DOHH2 (cell line): ENCODE data around the gene MACROD1.

Source experiments
- H3F3A ChIP-seq: fragments of 200-600 bp; sonication (generic), shearing (Covaris generic); 2 replicates; pipeline ENCODE4 v1.6.0; 2016; ENCODE audit warnings: antibody characterized with exemption, mild to moderate bottlenecking; ENCODE audit not compliant: control insufficient read depth, insufficient read depth
- H3K27ac ChIP-seq: fragments of 200-600 bp; sonication (generic); 2 replicates; pipeline ENCODE4 v1.5.1; 2014; ENCODE audit warnings: low read depth, mild to moderate bottlenecking, low read length, moderate library complexity
- H3K27me3 ChIP-seq: fragments of 200-600 bp; sonication (generic); 2 replicates; pipeline ENCODE4 v1.6.1; 2014; ENCODE audit warnings: mild to moderate bottlenecking, low read length, mixed read lengths; ENCODE audit not compliant: control insufficient read depth
- H3K36me3 ChIP-seq: fragments of 200-600 bp; sonication (generic); 2 replicates; pipeline ENCODE4 v1.6.1; 2014; ENCODE audit warnings: mild to moderate bottlenecking, low read length, moderate library complexity, mixed read lengths; ENCODE audit not compliant: control insufficient read depth
- H3K4me1 ChIP-seq: fragments of 200-600 bp; sonication (generic); 2 replicates; pipeline ENCODE4 v1.6.1; 2014; ENCODE audit warnings: mild to moderate bottlenecking, low read length, mixed read lengths; ENCODE audit not compliant: control insufficient read depth
- H3K4me2 ChIP-seq: fragments of 200-600 bp; sonication (generic); 2 replicates; pipeline ENCODE4 v1.6.0; 2014; ENCODE audit warnings: mild to moderate bottlenecking, low read length, moderate library complexity
- H3K4me3 ChIP-seq: fragments of 200-600 bp; sonication (generic); 2 replicates; pipeline ENCODE4 v1.5.1; 2014; ENCODE audit warnings: mild to moderate bottlenecking, low read length, mixed read lengths
- H3K79me2 ChIP-seq: fragments of 200-600 bp; sonication (generic); 2 replicates; pipeline ENCODE4 v1.6.1; 2014; ENCODE audit warnings: mild to moderate bottlenecking, low read length, mixed read lengths; ENCODE audit not compliant: control insufficient read depth
- H3K9me2 ChIP-seq: fragments of 200-600 bp; sonication (generic); replicated peaks from 2 replicates; pipeline ENCODE4 v1.6.1; 2014; ENCODE audit warnings: mild to moderate bottlenecking, low read length, mixed read lengths; ENCODE audit not compliant: control insufficient read depth
- H3K9me3 ChIP-seq: fragments of 200-600 bp; sonication (generic); 2 replicates; pipeline ENCODE4 v1.6.1; 2014; ENCODE audit warnings: antibody characterized with exemption, low read length, mixed read lengths; ENCODE audit not compliant: control insufficient read depth, insufficient read depth
- H4K20me1 ChIP-seq: fragments of 200-600 bp; sonication (generic); 2 replicates; pipeline ENCODE4 v1.6.0; 2014; ENCODE audit warnings: low read depth, mild to moderate bottlenecking, antibody characterized with exemption, low read length, moderate library complexity; ENCODE audit not compliant: control insufficient read depth, insufficient read depth
- EZH2phosphoT487 ChIP-seq: fragments of 200-600 bp; sonication (generic); IDR thresholded peaks from 2 replicates; pipeline ENCODE4 v1.6.1; 2017; ENCODE audit warnings: borderline replicate concordance, mild to moderate bottlenecking, antibody characterized with exemption, low read length, moderate library complexity, mixed read lengths
- TF ChIP-seq, protein P1 (sequence below): fragments of 200-600 bp; sonication (generic); IDR thresholded peaks from one replicate; pipeline ENCODE4 v1.5.1; 2014; ENCODE audit warnings: antibody characterized with exemption, mild to moderate bottlenecking, low read depth, low read length; ENCODE audit not compliant: poor library complexity, severe bottlenecking

MACROD1 gene

DNA sequence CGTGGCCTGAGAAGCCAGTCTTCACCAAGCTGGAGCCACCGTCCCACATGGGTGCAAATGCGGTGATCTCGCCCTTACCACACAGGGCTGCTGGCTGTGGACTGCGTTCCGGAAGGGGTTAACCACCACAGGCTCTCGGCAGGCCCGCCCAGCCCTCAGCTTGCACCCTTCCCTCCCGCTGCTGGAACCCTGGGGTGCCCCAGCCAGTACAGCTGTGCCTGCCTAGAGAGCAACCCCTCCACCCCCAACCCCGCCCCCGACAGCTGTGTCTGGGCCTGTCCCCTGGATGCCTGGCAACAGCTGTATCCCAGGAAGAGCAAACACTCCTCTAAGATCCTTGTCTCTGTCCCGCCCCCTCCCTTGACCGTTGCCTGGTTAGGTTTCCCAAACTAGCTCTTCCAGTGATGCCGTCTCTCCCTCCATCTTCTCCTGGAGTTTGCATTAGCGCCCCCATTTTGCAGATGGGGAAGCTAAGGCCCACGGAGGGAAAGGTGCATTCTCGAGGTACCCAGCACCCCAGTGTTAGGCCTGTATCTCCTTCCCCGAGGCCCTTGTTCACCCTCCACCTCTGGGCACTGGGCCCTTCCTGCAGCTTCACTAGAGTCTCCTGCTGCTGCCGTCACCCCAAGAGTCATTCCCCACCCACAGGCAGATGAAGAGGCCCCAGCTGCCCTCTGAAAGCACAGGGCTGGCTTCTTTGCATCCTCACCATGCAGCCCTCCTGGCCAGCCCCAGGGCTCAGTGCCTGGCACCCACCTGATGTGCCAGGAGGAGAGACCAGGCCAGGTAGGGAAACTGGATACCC, 204.1 kb downstream of the MACROD1 start:
- TF ChIP-seq EZH2phosphoT487 = no peak
- TF ChIP-seq, protein P1, sequence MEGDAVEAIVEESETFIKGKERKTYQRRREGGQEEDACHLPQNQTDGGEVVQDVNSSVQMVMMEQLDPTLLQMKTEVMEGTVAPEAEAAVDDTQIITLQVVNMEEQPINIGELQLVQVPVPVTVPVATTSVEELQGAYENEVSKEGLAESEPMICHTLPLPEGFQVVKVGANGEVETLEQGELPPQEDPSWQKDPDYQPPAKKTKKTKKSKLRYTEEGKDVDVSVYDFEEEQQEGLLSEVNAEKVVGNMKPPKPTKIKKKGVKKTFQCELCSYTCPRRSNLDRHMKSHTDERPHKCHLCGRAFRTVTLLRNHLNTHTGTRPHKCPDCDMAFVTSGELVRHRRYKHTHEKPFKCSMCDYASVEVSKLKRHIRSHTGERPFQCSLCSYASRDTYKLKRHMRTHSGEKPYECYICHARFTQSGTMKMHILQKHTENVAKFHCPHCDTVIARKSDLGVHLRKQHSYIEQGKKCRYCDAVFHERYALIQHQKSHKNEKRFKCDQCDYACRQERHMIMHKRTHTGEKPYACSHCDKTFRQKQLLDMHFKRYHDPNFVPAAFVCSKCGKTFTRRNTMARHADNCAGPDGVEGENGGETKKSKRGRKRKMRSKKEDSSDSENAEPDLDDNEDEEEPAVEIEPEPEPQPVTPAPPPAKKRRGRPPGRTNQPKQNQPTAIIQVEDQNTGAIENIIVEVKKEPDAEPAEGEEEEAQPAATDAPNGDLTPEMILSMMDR = no peak
- Histone ChIP-seq H3K27ac (no peak overlapping the region), H3K4me3 (no peak overlapping the region), H3K79me2 (no peaks in the 10 kb centered on the region), H3K9me3 (no peaks in the 10 kb centered on the region), H3K9me2 (no peaks in the 10 kb centered on the region), H3K27me3 (no peaks in the 10 kb centered on the region), H3F3A (no peaks in the 10 kb centered on the region), H3K4me2 (no peak overlapping the region), H3K4me1 (peaks cover 7% of the 10 kb centered on the region), H3K36me3 (no peaks in the 10 kb centered on the region), H4K20me1 (no peaks in the 10 kb centered on the region)

DNA sequence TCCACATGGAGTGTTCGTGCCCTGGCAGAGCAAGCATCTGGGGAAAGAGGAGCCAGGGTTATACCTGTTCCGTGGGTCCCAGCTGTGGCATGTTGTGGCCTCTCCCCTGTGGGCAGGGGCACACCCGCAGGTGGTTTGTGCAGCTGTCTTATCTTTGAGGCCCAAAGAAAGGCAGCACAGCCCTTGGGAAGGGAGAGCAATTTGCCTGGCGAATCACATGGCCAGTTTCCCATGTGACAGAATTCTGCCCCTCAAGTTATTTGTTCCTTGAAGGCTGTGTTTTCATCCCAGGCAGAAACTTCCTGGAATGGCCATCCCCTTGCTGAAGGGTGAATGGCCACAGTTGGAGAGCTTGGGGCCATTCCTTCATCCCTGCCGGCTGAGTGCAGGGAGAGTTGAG, 207.9 kb downstream of the MACROD1 start:
- no peaks in the 10 kb centered on the region for H3K27me3 ChIP-seq

DNA sequence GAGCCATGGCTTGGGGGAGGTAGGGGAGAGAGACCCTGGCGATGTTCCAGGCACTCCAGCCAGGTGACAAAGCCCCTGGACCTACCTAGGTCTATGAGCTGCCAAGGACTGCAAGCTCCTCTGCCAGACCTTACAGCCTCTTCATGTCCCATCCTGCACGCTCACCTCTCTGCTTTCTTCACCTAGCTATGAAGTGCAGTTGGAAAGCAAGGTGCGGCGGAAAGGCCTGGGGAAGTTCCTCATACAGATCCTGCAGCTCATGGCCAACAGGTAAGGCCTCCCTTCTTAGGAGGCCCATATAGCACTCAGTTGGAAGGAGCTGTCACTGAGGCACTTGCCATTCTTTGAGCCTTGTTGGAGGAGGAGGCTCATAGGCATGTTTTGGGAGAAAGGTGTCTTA, 213.3 kb downstream of the MACROD1 start:
- Histone ChIP-seq H3K9me2 (no peaks in the 10 kb centered on the region), H3K4me2 (no peak overlapping the region), H3K36me3 (peaks cover 57% of the 10 kb centered on the region), H3K27me3 (no peaks in the 10 kb centered on the region), H3K4me3 (no peak overlapping the region), H3K27ac (no peak overlapping the region), H3K79me2 (no peaks in the 10 kb centered on the region), H4K20me1 (no peaks in the 10 kb centered on the region), H3K4me1 (no peaks in the 10 kb centered on the region; the same call in 1 of the 2 replicates), H3K9me3 (no peaks in the 10 kb centered on the region), H3F3A (no peaks in the 10 kb centered on the region)
- no peak for TF ChIP-seq EZH2phosphoT487
- TF ChIP-seq, protein P1 = no peak

More for the DNA sequence above, 207.9 kb downstream of the MACROD1 start:
- peaks cover under 1% of the 10 kb centered on the region; the same call in 1 of the 2 replicates for H3K4me1 ChIP-seq
- no peak overlapping the region for H3K4me3 ChIP-seq
- no peaks in the 10 kb centered on the region for H4K20me1 ChIP-seq
- no peaks in the 10 kb centered on the region for H3K9me2 ChIP-seq
- H3K9me3 ChIP-seq = no peaks in the 10 kb centered on the region
- peaks cover 32% of the 10 kb centered on the region for H3K36me3 ChIP-seq
- TF ChIP-seq EZH2phosphoT487 = no peak
- TF ChIP-seq, protein P1 = no peak
- no peaks in the 10 kb centered on the region for H3K79me2 ChIP-seq
- no peak overlapping the region for H3K27ac ChIP-seq
- H3F3A ChIP-seq = no peaks in the 10 kb centered on the region
- no peak overlapping the region for H3K4me2 ChIP-seq
